GM18519 (cell line): ENCODE results near the gene KRTAP10-3.

Source experiments
- ATAC-seq: cut with Tn5 transposase; IDR thresholded peaks from one replicate; pipeline ENCODE4 v1.9.1; 2021; ENCODE audit warnings: mild to moderate bottlenecking, moderate library complexity; ENCODE audit not compliant: unreplicated experiment, low FRiP score

KRTAP10-3 gene

GRCh38 chr21:44520326-44521300, 38.0 kb downstream of the KRTAP10-3 start:
- no peak for ATAC-seq

- no peak for ATAC-seq
Observed at GRCh38 chr21:44519346-44520325, 39.0 kb downstream of the KRTAP10-3 start.

GRCh38 chr21:44518686-44519085, 39.9 kb downstream of the KRTAP10-3 start:
- no peak for ATAC-seq

GRCh38 chr21:44517175-44517899, 41.3 kb downstream of the KRTAP10-3 start:
- ATAC-seq, result no peak

- ATAC-seq, result no peak
Observed at GRCh38 chr21:44516828-44517174, 41.8 kb downstream of the KRTAP10-3 start.

GRCh38 chr21:44516342-44516741, 42.3 kb downstream of the KRTAP10-3 start:
- ATAC-seq, result no peak

- no peak for ATAC-seq
Observed at GRCh38 chr21:44515359-44516165, 43.0 kb downstream of the KRTAP10-3 start.

GRCh38 chr21:44514746-44515358, 43.7 kb downstream of the KRTAP10-3 start:
- no peak for ATAC-seq

GRCh38 chr21:44514218-44514520, 44.4 kb downstream of the KRTAP10-3 start:
- ATAC-seq, result no peak

GRCh38 chr21:44513389-44514217, 45.0 kb downstream of the KRTAP10-3 start:
- no peak for ATAC-seq

GRCh38 chr21:44512496-44513388, 45.9 kb downstream of the KRTAP10-3 start:
- ATAC-seq, result no peak

- no peak for ATAC-seq
Observed at GRCh38 chr21:44511938-44512275, 46.7 kb downstream of the KRTAP10-3 start.

GRCh38 chr21:44511219-44511937, 47.2 kb downstream of the KRTAP10-3 start:
- ATAC-seq, result no peak

- ATAC-seq, result no peak
Observed at GRCh38 chr21:44510508-44511218, 47.9 kb downstream of the KRTAP10-3 start.

GRCh38 chr21:44510109-44510507, 48.5 kb downstream of the KRTAP10-3 start:
- no peak for ATAC-seq

GRCh38 chr21:44509539-44509938, 49.1 kb downstream of the KRTAP10-3 start:
- no peak for ATAC-seq
